ENCODE data around the gene MRPL14.

DNA sequence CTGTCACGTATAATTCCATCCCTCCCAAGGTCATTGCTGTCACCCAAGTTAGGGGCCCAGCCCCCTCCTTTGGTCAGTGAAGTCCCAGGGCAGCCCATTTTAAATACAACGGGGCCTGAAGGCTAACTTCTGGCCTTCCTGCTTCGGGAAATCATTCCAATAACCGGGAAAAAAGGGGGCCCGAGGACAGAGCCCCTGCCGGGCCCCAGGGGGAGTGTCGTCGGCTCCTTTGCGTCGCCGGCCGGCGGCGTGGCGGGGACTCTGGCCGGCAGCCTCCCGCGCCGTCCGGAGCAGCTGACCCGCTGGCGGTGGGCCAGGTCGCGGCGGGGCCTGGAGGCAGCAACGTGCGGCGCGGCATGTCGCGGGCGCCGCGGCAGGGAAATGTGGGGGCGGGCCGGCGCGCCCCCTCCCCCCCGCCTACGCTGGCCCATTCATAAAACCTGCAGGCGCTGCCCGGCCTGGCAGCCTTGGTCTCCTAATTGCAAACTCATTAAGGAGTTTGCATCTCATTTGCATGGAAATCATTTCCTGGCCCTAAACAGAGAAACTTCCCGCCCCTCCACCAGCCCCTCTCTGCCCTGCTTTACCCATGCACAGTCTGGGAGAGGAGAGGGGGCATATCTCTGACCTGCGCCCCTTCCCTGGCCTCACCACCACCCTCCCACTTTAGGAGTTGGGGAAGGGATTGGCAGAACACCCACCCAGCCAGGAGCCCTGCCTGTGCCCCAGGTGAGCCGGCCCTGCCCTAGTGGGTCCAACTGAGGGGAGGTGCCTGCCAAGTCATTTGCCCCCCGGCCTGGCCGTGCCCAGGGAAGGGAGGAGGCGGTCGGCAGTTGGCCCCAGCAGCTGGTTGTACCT, 50.7 kb downstream of the MRPL14 start:
- TF ChIP-seq, protein P1, sequence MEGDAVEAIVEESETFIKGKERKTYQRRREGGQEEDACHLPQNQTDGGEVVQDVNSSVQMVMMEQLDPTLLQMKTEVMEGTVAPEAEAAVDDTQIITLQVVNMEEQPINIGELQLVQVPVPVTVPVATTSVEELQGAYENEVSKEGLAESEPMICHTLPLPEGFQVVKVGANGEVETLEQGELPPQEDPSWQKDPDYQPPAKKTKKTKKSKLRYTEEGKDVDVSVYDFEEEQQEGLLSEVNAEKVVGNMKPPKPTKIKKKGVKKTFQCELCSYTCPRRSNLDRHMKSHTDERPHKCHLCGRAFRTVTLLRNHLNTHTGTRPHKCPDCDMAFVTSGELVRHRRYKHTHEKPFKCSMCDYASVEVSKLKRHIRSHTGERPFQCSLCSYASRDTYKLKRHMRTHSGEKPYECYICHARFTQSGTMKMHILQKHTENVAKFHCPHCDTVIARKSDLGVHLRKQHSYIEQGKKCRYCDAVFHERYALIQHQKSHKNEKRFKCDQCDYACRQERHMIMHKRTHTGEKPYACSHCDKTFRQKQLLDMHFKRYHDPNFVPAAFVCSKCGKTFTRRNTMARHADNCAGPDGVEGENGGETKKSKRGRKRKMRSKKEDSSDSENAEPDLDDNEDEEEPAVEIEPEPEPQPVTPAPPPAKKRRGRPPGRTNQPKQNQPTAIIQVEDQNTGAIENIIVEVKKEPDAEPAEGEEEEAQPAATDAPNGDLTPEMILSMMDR (IDR thresholded peaks at IDR 0.05 in 4 of 5, conservative IDR thresholded peaks at IDR 0.05 in 1 of 5): peak in 2 of 5 experiments; percentile 8 to 32
- peak; percentile 10 to 15 for TF ChIP-seq POLR2A (IDR thresholded peaks at IDR 0.05)

Data from gastrocnemius medialis (tissue), 4 donors.